ENCODE data around the gene DPF1.

DPF1 gene

GRCh38 chr19:38170334-38170733, 53.7 kb downstream of the DPF1 start:
- no peaks in the 10 kb centered on the region for H3K79me1 ChIP-seq (ENCODE audit: low read depth, low read length)
- H3K4me2 ChIP-seq (ENCODE audit: insufficient read depth, low read length, poor library complexity, severe bottlenecking), result no peak overlapping the region
- peak overlapping the region; percentile 47 for H2BK120ac ChIP-seq (ENCODE audit: low read depth, low read length)
- DNase-seq (ENCODE audit: low spot score), result no peak
- H3K27me3 ChIP-seq (ENCODE audit: control insufficient read depth in 3 of 3, insufficient read depth in 3 of 3, low read depth in 1 of 3, low read length in 3 of 3), result no peaks in the 10 kb centered on the region
- H3K18ac ChIP-seq (ENCODE audit: low read length), result no peak overlapping the region
- no peak overlapping the region for H3K4me3 ChIP-seq (ENCODE audit: low read length in 2 of 2)
- H3K9ac ChIP-seq (ENCODE audit: low read depth, low read length, poor library complexity), result peak overlapping the region; percentile 60
- H2BK15ac ChIP-seq (ENCODE audit: low read length), result peak overlapping the region; percentile 37
- peak overlapping the region; percentile 85 for H4K91ac ChIP-seq (ENCODE audit: low read depth, low read length, poor library complexity)
- peak overlapping the region; percentile 56 for H3K14ac ChIP-seq (ENCODE audit: low read length)
- H2AFZ ChIP-seq (ENCODE audit: low read length), result no peak overlapping the region
- peak overlapping the region; percentile 73 for H3K23ac ChIP-seq (ENCODE audit: low read depth, low read length, poor library complexity)
- H2AK5ac ChIP-seq (ENCODE audit: low read depth, low read length), result no peak overlapping the region
- peaks cover 4% of the 10 kb centered on the region in 2 donors for H3K4me1 ChIP-seq (ENCODE audit: control insufficient read depth in 2 of 2, insufficient read depth in 1 of 2, low read depth in 1 of 2, low read length in 2 of 2)
- peaks cover 2 to 27% of the 10 kb centered on the region in 2 donors for H3K36me3 ChIP-seq (replicated peaks in 1 of 2; ENCODE audit: control insufficient read depth in 2 of 2, insufficient read depth in 2 of 2, low read length in 2 of 2)
- H3K9me3 ChIP-seq (replicated peaks in 1 of 2; ENCODE audit: control insufficient read depth in 2 of 2, insufficient read depth in 1 of 2, low read depth in 1 of 2, low read length in 2 of 2), result no peaks in the 10 kb centered on the region
- H3K27ac ChIP-seq (replicated peaks; ENCODE audit: low read length), result no peak overlapping the region
- H2BK12ac ChIP-seq (ENCODE audit: low read length), result peak overlapping the region; percentile 41
- no CpG with 5 or more reads among the region's 12 CpGs for WGBS, 2 donors (ENCODE audit: extremely low coverage in 2 of 2, insufficient read length in 2 of 2, insufficient replicate concordance in 1 of 2)
- H4K8ac ChIP-seq (ENCODE audit: low read depth, low read length), result no peak overlapping the region
- no peak overlapping the region for H2BK5ac ChIP-seq (ENCODE audit: low read length)
- no peak overlapping the region for H3K4ac ChIP-seq (ENCODE audit: low read length)

- Histone ChIP-seq H3K18ac (ENCODE audit: low read length) (no peak overlapping the region), H3K4me2 (ENCODE audit: insufficient read depth, low read length, poor library complexity, severe bottlenecking) (no peak overlapping the region), H2BK12ac (ENCODE audit: low read length) (no peak overlapping the region), H3K4me3 (ENCODE audit: low read length in 2 of 2) (no peak overlapping the region), H3K4me1 (ENCODE audit: control insufficient read depth in 2 of 2, insufficient read depth in 1 of 2, low read depth in 1 of 2, low read length in 2 of 2) (peaks cover 4% of the 10 kb centered on the region in 2 donors), H3K4ac (ENCODE audit: low read length) (no peak overlapping the region), H2BK5ac (ENCODE audit: low read length) (no peak overlapping the region), H2AFZ (ENCODE audit: low read length) (no peak overlapping the region), H3K9me3 (replicated peaks in 1 of 2; ENCODE audit: control insufficient read depth in 2 of 2, insufficient read depth in 1 of 2, low read depth in 1 of 2, low read length in 2 of 2) (no peaks in the 10 kb centered on the region), H3K79me1 (ENCODE audit: low read depth, low read length) (no peaks in the 10 kb centered on the region), H4K91ac (ENCODE audit: low read depth, low read length, poor library complexity) (no peak overlapping the region), H3K36me3 (replicated peaks in 1 of 2; ENCODE audit: control insufficient read depth in 2 of 2, insufficient read depth in 2 of 2, low read length in 2 of 2) (peaks cover 14 to 43% of the 10 kb centered on the region in 2 donors), H4K8ac (ENCODE audit: low read depth, low read length) (no peak overlapping the region), H3K23ac (ENCODE audit: low read depth, low read length, poor library complexity) (no peak overlapping the region), H3K27me3 (ENCODE audit: control insufficient read depth in 3 of 3, insufficient read depth in 3 of 3, low read depth in 1 of 3, low read length in 3 of 3) (no peaks in the 10 kb centered on the region), H2BK120ac (ENCODE audit: low read depth, low read length) (no peak overlapping the region), H2BK15ac (ENCODE audit: low read length) (no peak overlapping the region), H2AK5ac (ENCODE audit: low read depth, low read length) (no peak overlapping the region), H3K14ac (ENCODE audit: low read length) (no peak overlapping the region), H3K9ac (ENCODE audit: low read depth, low read length, poor library complexity) (no peak overlapping the region), H3K27ac (replicated peaks; ENCODE audit: low read length) (no peak overlapping the region)
- no CpG with 5 or more reads among the region's 4 CpGs for WGBS, 2 donors (ENCODE audit: extremely low coverage in 2 of 2, insufficient read length in 2 of 2, insufficient replicate concordance in 1 of 2)
- DNase-seq (ENCODE audit: low spot score), result no peak
Observed at GRCh38 chr19:38168637-38169036, 55.4 kb downstream of the DPF1 start.

GRCh38 chr19:38165335-38165734, 58.7 kb downstream of the DPF1 start:
- Histone ChIP-seq H3K23ac (ENCODE audit: low read depth, low read length, poor library complexity) (no peak overlapping the region), H3K79me1 (ENCODE audit: low read depth, low read length) (no peaks in the 10 kb centered on the region), H3K9ac (ENCODE audit: low read depth, low read length, poor library complexity) (peak overlapping the region; percentile 12), H2AFZ (ENCODE audit: low read length) (no peak overlapping the region), H3K18ac (ENCODE audit: low read length) (no peak overlapping the region), H2BK5ac (ENCODE audit: low read length) (no peak overlapping the region), H4K8ac (ENCODE audit: low read depth, low read length) (no peak overlapping the region), H3K9me3 (replicated peaks in 1 of 2; ENCODE audit: control insufficient read depth in 2 of 2, insufficient read depth in 1 of 2, low read depth in 1 of 2, low read length in 2 of 2) (peaks cover 11 to 16% of the 10 kb centered on the region in 2 donors), H2AK5ac (ENCODE audit: low read depth, low read length) (no peak overlapping the region), H3K4ac (ENCODE audit: low read length) (no peak overlapping the region), H3K14ac (ENCODE audit: low read length) (peak overlapping the region; percentile 47), H2BK12ac (ENCODE audit: low read length) (no peak overlapping the region), H3K27me3 (ENCODE audit: control insufficient read depth in 3 of 3, insufficient read depth in 3 of 3, low read depth in 1 of 3, low read length in 3 of 3) (no peaks in the 10 kb centered on the region), H2BK120ac (ENCODE audit: low read depth, low read length) (no peak overlapping the region), H3K27ac (replicated peaks; ENCODE audit: low read length) (no peak overlapping the region), H4K91ac (ENCODE audit: low read depth, low read length, poor library complexity) (no peak overlapping the region), H3K4me3 (ENCODE audit: low read length in 2 of 2) (no peak overlapping the region), H3K36me3 (replicated peaks in 1 of 2; ENCODE audit: control insufficient read depth in 2 of 2, insufficient read depth in 2 of 2, low read length in 2 of 2) (peaks cover 31 to 65% of the 10 kb centered on the region in 2 donors), H3K4me1 (ENCODE audit: control insufficient read depth in 2 of 2, insufficient read depth in 1 of 2, low read depth in 1 of 2, low read length in 2 of 2) (peaks cover 3% of the 10 kb centered on the region in 2 donors), H2BK15ac (ENCODE audit: low read length) (no peak overlapping the region), H3K4me2 (ENCODE audit: insufficient read depth, low read length, poor library complexity, severe bottlenecking) (no peak overlapping the region)
- WGBS, 2 donors (ENCODE audit: extremely low coverage in 2 of 2, insufficient read length in 2 of 2, insufficient replicate concordance in 1 of 2), result no CpG with 5 or more reads among the region's 6 CpGs
- no peak for DNase-seq (ENCODE audit: low spot score)

GRCh38 chr19:38164526-38164925, 59.5 kb downstream of the DPF1 start:
- Histone ChIP-seq H2AFZ (ENCODE audit: low read length) (no peak overlapping the region), H3K27ac (replicated peaks; ENCODE audit: low read length) (no peak overlapping the region), H2BK5ac (ENCODE audit: low read length) (peak overlapping the region; percentile 90), H4K91ac (ENCODE audit: low read depth, low read length, poor library complexity) (no peak overlapping the region), H3K9ac (ENCODE audit: low read depth, low read length, poor library complexity) (no peak overlapping the region), H3K23ac (ENCODE audit: low read depth, low read length, poor library complexity) (no peak overlapping the region), H3K14ac (ENCODE audit: low read length) (peak overlapping the region; percentile 56), H2BK12ac (ENCODE audit: low read length) (no peak overlapping the region), H3K4me1 (ENCODE audit: control insufficient read depth in 2 of 2, insufficient read depth in 1 of 2, low read depth in 1 of 2, low read length in 2 of 2) (no peaks in the 10 kb centered on the region), H4K8ac (ENCODE audit: low read depth, low read length) (peak overlapping the region; percentile 17), H2AK5ac (ENCODE audit: low read depth, low read length) (no peak overlapping the region), H3K4me2 (ENCODE audit: insufficient read depth, low read length, poor library complexity, severe bottlenecking) (no peak overlapping the region), H2BK120ac (ENCODE audit: low read depth, low read length) (no peak overlapping the region), H3K27me3 (ENCODE audit: control insufficient read depth in 3 of 3, insufficient read depth in 3 of 3, low read depth in 1 of 3, low read length in 3 of 3) (no peaks in the 10 kb centered on the region), H3K36me3 (replicated peaks in 1 of 2; ENCODE audit: control insufficient read depth in 2 of 2, insufficient read depth in 2 of 2, low read length in 2 of 2) (peaks cover 32 to 67% of the 10 kb centered on the region in 2 donors), H3K4ac (ENCODE audit: low read length) (no peak overlapping the region), H3K9me3 (replicated peaks in 1 of 2; ENCODE audit: control insufficient read depth in 2 of 2, insufficient read depth in 1 of 2, low read depth in 1 of 2, low read length in 2 of 2) (peaks cover 11 to 16% of the 10 kb centered on the region in 2 donors), H3K18ac (ENCODE audit: low read length) (no peak overlapping the region), H2BK15ac (ENCODE audit: low read length) (no peak overlapping the region), H3K4me3 (ENCODE audit: low read length in 2 of 2) (no peak overlapping the region), H3K79me1 (ENCODE audit: low read depth, low read length) (peaks cover under 1% of the 10 kb centered on the region)
- no peak for DNase-seq (ENCODE audit: low spot score)
- no CpG with 5 or more reads among the region's 25 CpGs for WGBS, 2 donors (ENCODE audit: extremely low coverage in 2 of 2, insufficient read length in 2 of 2, insufficient replicate concordance in 1 of 2)
